ENCODE data around the gene PDX1. TPM values are rescaled to one million over a fixed set of nuclear protein-coding genes. Genes with fewer than 3 reads are reported as not detected.

The PDX1 gene
- total RNA-seq, 1 experiment from 2014 or later, result not detected

DNA sequence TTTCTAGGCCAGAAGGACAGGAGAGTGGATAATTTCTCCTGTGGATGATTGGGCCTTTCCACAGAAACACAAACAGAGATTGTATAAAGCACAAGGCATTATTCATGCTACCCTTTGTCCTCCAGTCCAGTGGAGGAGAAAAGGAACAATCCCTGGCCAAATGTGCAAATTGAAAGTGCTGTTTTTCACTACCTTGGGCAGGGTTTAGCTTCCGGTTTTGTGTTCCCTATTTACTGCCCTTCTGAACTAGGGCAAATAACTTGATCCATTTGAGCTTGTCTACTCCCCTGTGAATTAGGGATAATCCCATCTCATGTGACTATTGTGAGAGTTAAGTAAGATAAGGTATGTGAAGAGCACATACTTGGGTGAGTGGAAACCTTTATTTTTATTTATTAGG is 13.3 kb downstream of the PDX1 start:
- DNase-seq, result no peak
- Histone ChIP-seq H3K27me3 (peaks cover 10% of the 10 kb centered on the region), H3K9me3 (no peaks in the 10 kb centered on the region), H3K4me3 (no peak overlapping the region), H3K36me3 (no peaks in the 10 kb centered on the region)

DNA sequence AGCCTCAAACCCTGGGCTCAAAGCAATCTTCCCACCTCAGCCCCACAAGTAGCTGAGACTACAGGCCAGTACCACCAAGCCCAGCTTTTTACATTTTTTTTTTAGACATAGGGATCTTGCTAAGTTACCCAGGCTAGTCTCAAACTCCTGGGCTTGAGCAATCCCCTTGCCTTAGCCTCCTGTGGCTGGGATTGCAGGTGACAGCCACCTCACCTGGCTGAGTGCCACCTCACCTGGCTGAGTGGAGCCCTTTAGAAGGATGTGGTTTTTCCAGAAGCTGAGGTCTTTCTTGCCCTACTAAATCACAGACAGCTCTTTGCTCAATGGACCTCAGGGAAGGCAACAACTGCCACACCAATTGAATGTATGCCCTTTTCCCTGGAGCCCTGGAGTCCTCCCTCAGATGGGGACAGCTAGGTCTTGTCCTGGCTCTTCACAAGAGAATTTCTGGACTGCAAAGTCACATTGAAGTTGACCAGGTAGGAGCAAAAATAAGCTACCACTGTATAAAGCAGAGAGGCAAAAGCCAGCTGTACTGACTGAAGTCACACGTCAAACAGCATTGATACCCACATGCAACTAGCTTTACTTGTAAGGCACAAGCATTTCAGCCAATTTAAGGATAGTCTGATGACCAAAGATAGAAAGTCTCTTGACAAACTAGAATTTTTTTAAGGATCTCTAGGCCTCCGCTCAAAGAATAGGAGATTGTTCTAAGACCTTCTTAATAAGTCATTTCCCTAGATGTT is 14.0 kb downstream of the PDX1 start:
- Histone ChIP-seq H3K9me3 (no peaks in the 10 kb centered on the region), H3K27me3 (peaks cover 4% of the 10 kb centered on the region), H3K36me3 (no peaks in the 10 kb centered on the region), H3K4me3 (no peak overlapping the region)
- no peak for DNase-seq

DNA sequence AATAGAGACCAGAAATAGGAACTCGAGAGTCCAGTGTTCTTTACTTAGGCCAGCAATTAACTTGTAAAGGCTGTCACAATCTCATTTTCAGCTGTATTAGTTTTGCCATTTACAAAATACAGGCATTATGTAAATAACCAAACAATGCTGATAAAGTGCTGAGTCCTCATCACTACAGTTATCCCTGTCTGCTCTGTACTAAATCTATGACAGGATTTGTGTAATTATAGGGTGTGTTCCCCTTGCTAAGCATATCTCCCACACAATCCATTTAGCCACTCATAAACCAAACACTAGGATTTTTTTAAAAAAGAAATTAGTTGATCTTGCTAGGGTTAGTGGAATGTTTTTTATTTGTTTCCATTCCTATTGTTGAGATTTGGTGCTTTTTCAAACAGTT is 23.2 kb downstream of the PDX1 start:
- H3K36me3 ChIP-seq, result no peaks in the 10 kb centered on the region
- no peak for DNase-seq
- H3K9me3 ChIP-seq, result no peaks in the 10 kb centered on the region
- H3K27me3 ChIP-seq, result no peaks in the 10 kb centered on the region
- no peak overlapping the region for H3K4me3 ChIP-seq

DNA sequence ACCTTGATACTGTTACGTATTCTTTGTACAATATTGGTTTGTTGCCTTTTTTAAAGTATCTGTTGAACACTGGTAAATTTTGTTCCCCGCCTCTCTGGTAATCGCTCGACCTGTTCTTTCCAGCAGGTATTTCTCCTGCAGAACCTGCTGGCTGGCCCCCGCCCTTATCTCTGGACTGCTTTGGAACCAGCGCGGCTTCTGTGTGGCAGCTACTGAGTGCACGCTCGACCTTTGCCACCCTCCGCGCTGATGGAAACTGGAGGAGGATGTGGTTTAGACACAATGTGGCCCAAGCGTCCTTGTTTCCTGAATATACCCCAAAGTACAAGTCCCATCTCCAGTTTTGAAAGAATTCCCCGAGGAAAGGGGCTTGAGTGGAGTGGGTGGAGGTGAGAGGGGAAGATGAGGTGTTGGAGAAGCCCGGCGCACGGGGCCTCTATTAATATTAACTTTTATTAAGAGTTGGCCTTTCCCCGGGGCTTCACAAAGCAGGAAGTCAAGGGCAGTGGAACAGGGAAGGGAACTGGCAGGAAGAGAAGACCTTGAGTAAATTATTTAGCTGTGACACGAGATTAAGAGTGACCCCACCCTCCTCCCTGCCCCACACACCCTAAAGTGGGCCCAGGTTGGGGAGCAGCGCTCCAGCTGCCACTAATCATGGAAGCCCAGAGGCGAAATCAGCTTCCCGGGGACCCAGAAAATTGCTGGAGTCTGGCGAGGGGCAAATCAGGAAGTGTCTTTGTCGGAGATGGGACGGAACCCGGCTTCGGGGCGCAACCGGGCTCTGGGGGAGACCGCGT is 33.3 kb downstream of the PDX1 start:
- Histone ChIP-seq H3K4me3 (peak overlapping the region; percentile 51), H3K36me3 (no peaks in the 10 kb centered on the region), H3K9me3 (0 out of 2 replicates have a peak, but pooled peaks cover 2% of the 10 kb centered on the region), H3K27me3 (no peaks in the 10 kb centered on the region)
- DNase-seq, result no peak

DNA sequence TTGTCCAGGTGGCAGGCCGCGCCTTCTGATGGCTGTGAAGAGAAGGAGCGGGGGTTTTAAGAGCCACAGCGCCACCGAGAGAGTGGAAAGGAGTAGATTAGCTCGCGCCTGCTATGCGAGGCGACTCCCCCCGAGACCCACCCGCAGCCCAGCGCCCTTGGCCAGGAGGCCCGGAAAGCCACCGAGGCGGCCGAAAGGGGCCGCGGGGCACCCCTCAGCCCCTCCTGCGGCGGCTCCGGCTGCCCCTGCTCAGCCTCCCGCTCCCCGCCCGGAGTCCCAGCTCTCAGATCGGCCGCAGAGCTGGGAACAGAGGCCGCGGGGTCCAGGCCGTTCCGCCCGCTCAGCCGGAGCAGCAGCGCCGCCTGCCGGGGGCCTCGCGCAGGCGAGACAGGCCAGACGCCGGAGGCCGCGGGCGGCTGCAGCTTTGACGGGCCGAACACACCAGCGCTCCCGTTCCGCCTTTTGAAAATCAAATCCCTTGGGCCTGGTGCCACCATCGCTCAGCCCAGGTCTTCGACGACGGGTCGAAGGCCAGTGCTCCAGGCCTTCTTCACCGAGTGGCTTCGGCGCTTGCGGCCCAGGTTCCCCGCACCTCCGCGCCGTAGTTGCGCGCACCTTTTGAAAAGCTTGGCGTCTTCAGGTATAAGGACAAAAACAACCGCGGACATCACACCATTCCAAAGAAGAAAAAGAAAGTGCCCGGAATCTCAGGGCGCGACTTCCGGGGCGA is 34.0 kb downstream of the PDX1 start:
- Histone ChIP-seq H3K36me3 (no peaks in the 10 kb centered on the region), H3K4me3 (peak overlapping the region; percentile 51), H3K27me3 (no peaks in the 10 kb centered on the region), H3K9me3 (0 out of 2 replicates have a peak, but pooled peaks cover 2% of the 10 kb centered on the region)
- DNase-seq, result peak; percentile 76

DNA sequence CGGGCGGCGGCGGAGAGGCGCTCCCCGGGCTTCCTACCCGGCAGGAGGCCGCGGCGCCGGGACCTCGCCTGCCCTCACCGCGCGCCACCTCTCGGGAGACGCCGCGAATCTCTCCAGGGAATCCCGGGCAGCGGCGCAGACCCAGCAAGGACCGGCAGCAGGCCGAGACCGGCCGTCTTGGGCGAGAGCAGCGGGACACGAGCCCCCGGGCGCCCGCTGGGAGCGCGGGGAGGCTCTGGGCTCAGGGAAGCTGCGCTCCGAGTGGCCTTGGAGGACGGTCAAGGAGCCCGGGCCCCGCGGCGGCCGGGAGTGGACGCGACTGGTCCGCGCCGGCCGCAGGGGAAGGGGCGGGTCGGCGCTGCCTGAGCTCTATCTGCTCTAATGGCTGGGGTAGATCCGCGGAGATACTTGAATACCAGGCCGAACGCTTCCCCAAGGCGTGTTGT is 34.6 kb downstream of the PDX1 start:
- H3K36me3 ChIP-seq, result no peaks in the 10 kb centered on the region
- H3K4me3 ChIP-seq, result peak overlapping the region; percentile 51
- no peak for DNase-seq
- H3K9me3 ChIP-seq, result 0 out of 2 replicates have a peak, but pooled peaks cover 2% of the 10 kb centered on the region
- no peaks in the 10 kb centered on the region for H3K27me3 ChIP-seq

DNA sequence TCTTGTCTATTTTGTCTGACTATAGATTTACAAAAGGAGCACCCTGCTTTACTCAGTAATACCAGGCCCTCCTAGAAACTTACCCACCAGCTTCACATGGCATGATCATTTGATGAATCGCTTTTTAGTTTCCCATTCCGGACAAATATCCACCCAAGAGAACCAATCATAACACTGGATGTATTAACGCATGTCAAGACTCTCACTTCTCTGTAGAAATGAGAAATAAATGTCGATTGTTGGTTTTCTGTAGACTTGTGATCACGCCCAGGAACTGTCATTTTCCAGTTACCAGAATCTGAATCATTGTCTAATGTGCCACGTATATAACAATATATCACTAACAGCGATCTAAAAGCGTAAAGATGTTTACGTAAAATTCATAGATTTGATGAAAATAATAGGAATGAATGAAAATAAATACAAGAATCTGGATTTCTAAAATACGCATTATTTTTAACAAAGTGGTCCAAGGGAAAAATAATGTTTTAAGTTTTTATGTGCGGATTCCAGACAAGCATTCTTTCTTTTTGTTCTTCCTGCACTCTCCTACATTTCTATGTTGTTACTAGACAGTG is 35.3 kb downstream of the PDX1 start:
- no peaks in the 10 kb centered on the region for H3K36me3 ChIP-seq

DNA sequence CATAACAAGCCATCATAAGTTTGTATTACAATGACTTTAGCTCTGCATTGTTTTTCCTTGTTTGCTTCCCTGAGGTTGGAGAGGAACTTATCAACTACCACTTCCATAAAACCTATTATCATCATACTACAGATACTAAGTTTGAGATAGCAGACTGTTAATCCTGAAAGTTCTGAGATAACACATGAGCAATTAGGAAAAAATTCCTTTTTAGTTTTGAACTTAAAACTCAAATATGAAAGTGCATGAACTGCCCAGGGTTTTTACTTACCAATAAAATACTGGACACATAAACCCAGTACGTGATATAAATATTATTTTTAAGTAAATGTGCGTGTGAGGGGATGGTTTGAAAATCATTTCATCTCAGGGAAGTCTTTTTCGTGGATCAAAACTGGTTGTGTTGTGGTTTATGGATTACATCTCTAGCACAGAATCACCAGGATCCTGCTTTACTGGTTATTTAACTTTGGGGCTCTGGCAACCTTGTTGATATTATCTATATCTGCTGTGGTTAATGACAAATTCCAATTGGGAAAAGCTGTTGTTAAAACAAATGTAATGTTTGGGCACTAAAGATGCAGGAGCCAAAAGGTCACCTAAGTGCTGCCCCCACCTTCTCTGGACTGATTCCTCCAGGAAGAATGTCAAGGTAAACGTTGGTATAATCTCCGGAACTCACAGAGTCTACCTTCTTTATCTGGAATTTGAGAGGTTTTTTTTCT is 36.9 kb downstream of the PDX1 start:
- no peaks in the 10 kb centered on the region for H3K36me3 ChIP-seq
- H3K9me3 ChIP-seq, result no peaks in the 10 kb centered on the region
- DNase-seq, result no peak
- no peaks in the 10 kb centered on the region; the same call in 1 of the 2 replicates for H3K27me3 ChIP-seq
- H3K4me3 ChIP-seq, result no peak overlapping the region

More for the DNA sequence above, 35.3 kb downstream of the PDX1 start:
- no peak overlapping the region for H3K4me3 ChIP-seq
- no peaks in the 10 kb centered on the region; the same call in 1 of the 2 replicates for H3K27me3 ChIP-seq
- no peak for DNase-seq
- H3K9me3 ChIP-seq, result 0 out of 2 replicates have a peak, but pooled peaks cover under 1% of the 10 kb centered on the region

DNA sequence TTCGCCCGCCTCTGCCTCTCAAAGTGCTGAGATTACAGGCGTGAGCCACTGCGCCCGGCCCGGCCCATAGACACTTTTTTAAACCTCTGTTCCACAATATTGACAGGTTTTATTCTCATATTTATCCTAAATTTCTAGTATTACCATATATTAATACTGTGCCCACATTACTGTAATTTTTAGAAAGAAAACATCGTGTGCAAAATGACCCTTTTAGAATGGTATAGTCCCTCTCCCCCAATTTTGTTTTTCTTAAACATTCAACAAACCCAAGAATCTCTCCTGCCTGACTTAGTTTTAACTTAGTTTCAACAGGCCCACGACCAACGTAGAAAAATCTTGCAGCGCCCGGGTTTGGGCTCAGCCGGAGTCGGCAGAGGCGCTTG is 40.2 kb downstream of the PDX1 start:
- Histone ChIP-seq H3K27me3 (no peaks in the 10 kb centered on the region; the same call in 1 of the 2 replicates), H3K9me3 (no peaks in the 10 kb centered on the region), H3K4me3 (peak overlapping the region; percentile 26), H3K36me3 (no peaks in the 10 kb centered on the region)
- DNase-seq, result no peak

DNA sequence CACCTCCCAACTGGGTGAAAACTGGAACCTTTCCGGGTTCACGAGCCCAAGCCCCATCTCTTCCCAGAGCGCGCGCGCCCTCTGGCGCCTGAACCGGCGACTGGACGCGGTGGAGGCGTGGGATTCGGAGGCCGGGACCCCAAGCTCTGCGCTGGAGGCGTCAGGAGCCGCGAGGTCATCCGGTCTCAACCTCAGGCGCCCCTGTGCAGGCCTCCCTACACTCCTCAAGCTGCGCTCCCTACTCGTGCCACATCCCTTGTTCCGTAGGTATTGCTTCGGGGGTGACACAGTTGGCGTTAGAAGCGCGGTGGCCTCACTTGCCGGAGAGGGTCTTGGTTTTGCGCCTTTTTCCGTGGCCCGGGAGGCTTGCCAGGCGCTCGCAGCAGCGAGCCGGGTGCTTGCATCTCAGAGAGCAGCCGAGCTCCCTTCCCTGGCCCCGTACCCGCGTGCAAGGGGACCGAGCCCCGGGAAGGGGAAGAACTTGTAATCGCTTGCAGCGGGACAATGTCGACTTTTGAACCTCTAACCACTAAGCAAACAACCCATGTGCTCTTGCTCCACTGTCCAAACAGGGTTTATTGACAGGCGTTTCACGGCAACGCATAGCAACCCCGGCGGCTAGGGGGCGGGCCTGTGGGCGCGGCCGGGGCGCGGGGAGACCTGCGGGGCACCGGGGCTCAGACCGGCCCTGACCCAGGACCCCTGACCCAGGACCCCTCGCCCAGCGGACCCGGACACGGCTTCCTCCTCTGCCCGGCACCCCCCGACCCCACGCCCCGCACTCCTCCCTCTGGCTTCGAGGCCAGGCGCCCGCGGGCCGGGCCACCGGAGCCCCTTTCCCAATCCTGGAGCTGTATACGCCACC is 40.8 kb downstream of the PDX1 start:
- no peaks in the 10 kb centered on the region for H3K9me3 ChIP-seq
- H3K36me3 ChIP-seq, result no peaks in the 10 kb centered on the region
- H3K27me3 ChIP-seq, result no peaks in the 10 kb centered on the region; the same call in 1 of the 2 replicates
- peak; percentile 38 for DNase-seq
- H3K4me3 ChIP-seq, result peak overlapping the region; percentile 26

DNA sequence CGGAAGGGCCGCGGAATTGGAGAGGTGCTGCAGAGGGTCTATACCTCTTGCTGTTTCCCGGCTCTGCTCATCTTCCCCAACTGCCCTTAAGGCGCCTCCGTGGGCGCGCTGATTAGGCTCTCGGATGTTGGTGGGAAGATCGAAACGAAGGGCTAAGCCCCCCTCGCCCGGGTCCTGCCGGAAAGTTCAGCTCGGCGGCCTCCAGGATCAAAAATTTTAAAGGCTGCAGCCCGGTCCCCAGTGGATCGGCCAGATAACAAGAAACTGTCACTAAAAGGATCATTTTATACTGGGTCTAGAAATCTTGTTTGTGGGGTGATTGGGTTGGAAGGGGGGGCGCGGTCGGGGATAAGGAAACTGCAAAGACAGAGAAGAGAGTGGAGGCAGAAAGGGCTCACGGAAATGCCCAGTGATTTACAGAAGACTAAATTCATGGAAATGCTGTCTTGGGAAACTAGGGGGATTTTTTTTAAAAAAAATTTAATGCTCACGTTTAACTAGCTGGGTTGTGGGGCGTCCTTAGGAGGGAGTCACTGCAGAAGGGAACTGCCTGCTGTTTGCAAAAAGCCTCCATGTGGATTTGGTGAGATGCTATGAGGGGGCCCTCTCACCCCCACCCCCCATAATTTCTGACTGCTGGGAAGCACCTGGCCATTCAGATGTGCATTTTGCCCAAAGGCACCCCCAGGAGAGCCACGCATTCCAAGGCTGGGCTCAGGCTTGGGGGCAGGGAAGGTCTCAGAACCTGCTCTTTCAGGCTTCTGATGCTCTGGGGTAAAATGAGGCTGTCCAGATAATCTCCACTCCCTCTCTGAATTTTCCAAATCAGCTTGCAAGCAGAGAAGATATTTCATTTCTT is 41.7 kb downstream of the PDX1 start:
- no peaks in the 10 kb centered on the region for H3K36me3 ChIP-seq
- no peaks in the 10 kb centered on the region for H3K9me3 ChIP-seq
- no peak for DNase-seq
- H3K27me3 ChIP-seq, result no peaks in the 10 kb centered on the region; the same call in 1 of the 2 replicates
- no peak overlapping the region for H3K4me3 ChIP-seq

DNA sequence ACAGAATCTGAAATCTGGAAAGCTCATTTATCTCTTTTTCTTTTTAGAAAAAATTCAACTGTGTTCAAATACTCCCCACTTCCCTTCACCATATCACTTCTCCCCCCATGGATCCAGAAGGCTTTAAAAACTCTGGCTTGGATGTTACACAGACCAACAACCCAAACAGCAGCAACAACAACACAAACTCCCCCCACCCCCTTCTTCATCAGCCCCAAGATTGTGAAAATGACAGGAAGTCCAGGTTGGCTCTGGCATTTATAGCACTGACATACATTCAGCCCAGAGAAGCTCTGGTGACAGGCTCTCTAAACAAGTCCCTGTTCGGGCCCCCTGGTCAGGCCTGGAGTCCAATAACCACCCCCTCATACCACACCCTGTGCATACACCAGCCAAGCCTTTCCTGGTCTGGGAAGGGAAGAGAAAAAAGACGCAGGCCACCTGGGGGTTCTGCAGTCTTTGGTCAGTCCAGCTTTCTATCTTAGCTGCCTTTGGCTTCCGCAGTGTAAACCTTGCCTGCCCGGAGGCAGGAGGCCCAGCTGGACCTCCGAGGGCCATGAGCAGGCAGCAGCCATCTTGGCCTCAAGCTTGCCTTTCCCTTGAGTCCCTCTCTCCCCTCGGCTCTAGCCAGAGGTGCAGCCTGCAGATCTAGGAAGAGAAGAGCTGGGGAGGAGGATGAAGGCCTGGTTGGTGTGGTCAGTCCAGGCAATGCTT is 42.5 kb downstream of the PDX1 start:
- peaks cover 1% of the 10 kb centered on the region; the same call in 1 of the 2 replicates for H3K27me3 ChIP-seq
- DNase-seq, result no peak

DNA sequence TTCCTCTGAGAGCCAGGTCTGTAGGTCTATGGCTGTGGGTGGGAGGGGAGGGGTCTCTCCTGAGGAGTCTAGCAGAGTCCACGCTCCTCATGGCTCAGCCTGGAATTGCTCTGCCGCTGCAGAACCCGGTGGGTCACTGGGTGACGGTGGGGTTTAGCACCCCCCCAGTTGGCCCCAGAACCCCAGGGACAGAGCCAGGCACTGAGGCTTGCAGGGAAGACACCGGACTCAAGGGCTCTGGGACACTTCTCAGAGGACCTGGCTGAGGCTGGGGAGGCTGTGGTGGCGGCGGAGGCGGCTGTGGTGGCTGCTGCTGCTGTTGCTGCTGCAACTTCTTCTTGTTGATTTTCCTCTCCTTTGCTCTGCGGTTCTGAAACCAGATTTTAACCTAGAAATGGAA is 43.2 kb downstream of the PDX1 start:
- H3K36me3 ChIP-seq, result no peaks in the 10 kb centered on the region
- H3K27me3 ChIP-seq, result peaks cover 8% of the 10 kb centered on the region
- H3K4me3 ChIP-seq, result no peak overlapping the region
- no peaks in the 10 kb centered on the region for H3K9me3 ChIP-seq
- no peak for DNase-seq

More for the DNA sequence above, 42.5 kb downstream of the PDX1 start:
- Histone ChIP-seq H3K36me3 (no peaks in the 10 kb centered on the region), H3K4me3 (no peak overlapping the region), H3K9me3 (no peaks in the 10 kb centered on the region)

DNA sequence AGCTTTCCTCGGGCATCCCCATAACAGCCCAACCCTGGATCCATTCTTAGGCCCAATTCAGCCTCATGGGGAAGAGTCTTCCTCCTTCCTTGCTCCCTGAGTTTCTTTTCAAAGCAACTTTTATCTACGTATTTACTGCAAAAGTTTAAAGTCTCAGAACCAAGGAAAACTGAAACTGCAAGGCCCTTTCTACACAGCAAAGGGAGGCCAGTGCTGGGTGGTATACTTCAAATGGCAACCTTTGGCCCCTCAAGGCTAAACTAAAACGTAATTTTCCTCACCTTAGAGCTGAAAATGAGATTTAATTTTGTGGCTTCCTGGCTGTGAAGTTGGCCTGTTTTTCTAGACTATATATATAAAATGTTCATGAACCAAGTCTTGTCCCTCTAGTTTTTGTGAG is 43.7 kb downstream of the PDX1 start:
- H3K4me3 ChIP-seq, result no peak overlapping the region
- DNase-seq, result no peak
- no peaks in the 10 kb centered on the region for H3K9me3 ChIP-seq
- peaks cover 13% of the 10 kb centered on the region for H3K27me3 ChIP-seq
- H3K36me3 ChIP-seq, result no peaks in the 10 kb centered on the region

Measured in MG63 (cell line).